HEK293 (cell line): ENCODE measurements around the gene SWI5.

Experiments used
- CTCF ChIA-PET: fragments of 350-600 bp; formaldehyde crosslinking; extraction: SDS; loops from one replicate; lab custom pipeline; 2021; ENCODE audit warnings: antibody characterized with exemption; lab: Yijun Ruan, JAX
- POLR2A ChIA-PET: fragments of 300-600 bp; formaldehyde crosslinking; extraction: SDS; loops from one replicate; lab custom pipeline; 2020; ENCODE audit warnings: antibody characterized with exemption, inconsistent platforms; lab: Yijun Ruan, JAX
- H3K27ac ChIP-seq: fragments of 200-500 bp; sonication (Bioruptor generic); 2 replicates; pipeline ENCODE4 v1.5.1; 2014; ENCODE audit warnings: low read depth, low read length, control low read depth, inconsistent platforms; ENCODE audit errors: extremely low read depth
- H3K36me3 ChIP-seq, 2 experiments: fragments of 200-500 bp in 1 of 2; sonication (Bioruptor generic) in 1 of 2; 1 replicate in 1 of 2; 2 replicates in 1 of 2; pipeline ENCODE4 v1.5.1; 2014 to 2017; ENCODE audit warnings: inconsistent platforms in 2 of 2, low read length in 2 of 2; ENCODE audit not compliant: control insufficient read depth in 2 of 2, insufficient read depth in 1 of 2
- H3K4me1 ChIP-seq: fragments of 200-500 bp; sonication (Bioruptor generic); 2 replicates; pipeline ENCODE4 v1.5.1; 2014; ENCODE audit warnings: mild to moderate bottlenecking, low read length, inconsistent platforms; ENCODE audit not compliant: control insufficient read depth, insufficient read depth
- H3K4me3 ChIP-seq: 2 replicates; pipeline ENCODE4 v1.5.1; 2011; ENCODE audit warnings: low read depth, mild to moderate bottlenecking, control low read depth, low read length, moderate library complexity
- H3K9me3 ChIP-seq: fragments of 200-500 bp; sonication (Bioruptor generic); 2 replicates; pipeline ENCODE4 v1.5.1; 2014; ENCODE audit warnings: low read depth, low read length, inconsistent platforms; ENCODE audit not compliant: control insufficient read depth, insufficient read depth
- ELK4 ChIP-seq: IDR thresholded peaks from 2 replicates; pipeline ENCODE4 v1.6.1; 2011; ENCODE audit warnings: mild to moderate bottlenecking, low read depth, low read length, borderline replicate concordance
- RBAK ChIP-seq: fragments of 450-650 bp; formaldehyde crosslinking; IDR thresholded peaks from 2 replicates; pipeline ENCODE4 v1.5.1; 2016; ENCODE audit warnings: missing biosample characterization, missing genetic modification characterization
- YY1 ChIP-seq: fragments of 450-650 bp; formaldehyde crosslinking; IDR thresholded peaks from 2 replicates; pipeline ENCODE4 v1.5.1; 2018; ENCODE audit warnings: missing biosample characterization, missing genetic modification characterization
- ZBTB1 ChIP-seq: fragments of 450-650 bp; formaldehyde crosslinking; IDR thresholded peaks from 2 replicates; pipeline ENCODE4 v1.5.1; 2016; ENCODE audit warnings: missing biosample characterization, missing genetic modification characterization
- ZBTB44 ChIP-seq: fragments of 450-650 bp; IDR thresholded peaks from 2 replicates; pipeline ENCODE4 v1.5.1; 2018; ENCODE audit warnings: missing biosample characterization, mild to moderate bottlenecking, missing genetic modification characterization
- ZBTB7A ChIP-seq: fragments of 450-650 bp; formaldehyde crosslinking; IDR thresholded peaks from 2 replicates; pipeline ENCODE4 v1.5.1; 2016; ENCODE audit warnings: low read depth, missing biosample characterization, missing genetic modification characterization
- ZNF121 ChIP-seq: fragments of 450-650 bp; formaldehyde crosslinking; IDR thresholded peaks from 2 replicates; pipeline ENCODE4 v1.5.1; 2016; ENCODE audit warnings: missing biosample characterization, missing genetic modification characterization
- ZNF155 ChIP-seq: fragments of 450-650 bp; formaldehyde crosslinking; IDR thresholded peaks from 2 replicates; pipeline ENCODE4 v1.5.1; 2016; ENCODE audit warnings: missing biosample characterization, missing genetic modification characterization
- ZNF169 ChIP-seq: fragments of 450-650 bp; formaldehyde crosslinking; IDR thresholded peaks from 2 replicates; pipeline ENCODE4 v1.5.1; 2016; ENCODE audit warnings: missing biosample characterization, missing genetic modification characterization
- ZNF184 ChIP-seq: fragments of 450-650 bp; IDR thresholded peaks from 2 replicates; pipeline ENCODE4 v1.5.1; 2018; ENCODE audit warnings: missing biosample characterization, mild to moderate bottlenecking, missing genetic modification characterization
- ZNF2 ChIP-seq: fragments of 450-650 bp; formaldehyde crosslinking; IDR thresholded peaks from 2 replicates; pipeline ENCODE4 v1.5.1; 2016; ENCODE audit warnings: missing biosample characterization, missing genetic modification characterization
- ZNF221 ChIP-seq: fragments of 450-650 bp; formaldehyde crosslinking; IDR thresholded peaks from 2 replicates; pipeline ENCODE4 v1.5.1; 2017; ENCODE audit warnings: missing biosample characterization, missing genetic modification characterization, borderline replicate concordance
- ZNF274 ChIP-seq, 2 experiments: fragments of 200-500 bp in 1 of 2; fragments of 450-650 bp in 1 of 2; sonication (Bioruptor generic) in 1 of 2; formaldehyde crosslinking in 1 of 2; IDR thresholded peaks; 2 replicates each; pipeline versions ENCODE4 v1.5.1 to v1.6.1; 2014 to 2016; ENCODE audit warnings: borderline replicate concordance in 1 of 2, inconsistent platforms in 1 of 2, low read length in 1 of 2, missing biosample characterization in 1 of 2, missing genetic modification characterization in 1 of 2
- ZNF350 ChIP-seq: fragments of 450-650 bp; formaldehyde crosslinking; IDR thresholded peaks from 2 replicates; pipeline ENCODE4 v1.5.0; 2017; ENCODE audit warnings: missing biosample characterization, mild to moderate bottlenecking, missing genetic modification characterization
- ZNF362 ChIP-seq: fragments of 450-650 bp; formaldehyde crosslinking; IDR thresholded peaks from 2 replicates; pipeline ENCODE4 v1.5.1; 2016; ENCODE audit warnings: missing biosample characterization, missing genetic modification characterization
- ZNF404 ChIP-seq: fragments of 450-650 bp; formaldehyde crosslinking; IDR thresholded peaks from 2 replicates; pipeline ENCODE4 v1.5.1; 2017; ENCODE audit warnings: missing biosample characterization, missing genetic modification characterization
- ZNF473 ChIP-seq: fragments of 450-650 bp; formaldehyde crosslinking; IDR thresholded peaks from 2 replicates; pipeline ENCODE4 v1.5.1; 2017; ENCODE audit warnings: missing biosample characterization, missing genetic modification characterization
- ZNF529 ChIP-seq: fragments of 450-650 bp; formaldehyde crosslinking; IDR thresholded peaks from 2 replicates; pipeline ENCODE4 v1.5.1; 2017; ENCODE audit warnings: missing genetic modification characterization, missing biosample characterization; ENCODE audit not compliant: insufficient replicate concordance
- ZNF561 ChIP-seq: fragments of 450-650 bp; IDR thresholded peaks from 2 replicates; pipeline ENCODE4 v1.5.1; 2018; ENCODE audit warnings: missing biosample characterization, missing genetic modification characterization, borderline replicate concordance
- ZNF664 ChIP-seq: fragments of 450-650 bp; formaldehyde crosslinking; IDR thresholded peaks from 2 replicates; pipeline ENCODE4 v1.5.1; 2016; ENCODE audit warnings: missing biosample characterization, missing genetic modification characterization
- ZNF677 ChIP-seq: fragments of 450-650 bp; IDR thresholded peaks from 2 replicates; pipeline ENCODE4 v1.5.0; 2018; ENCODE audit warnings: missing biosample characterization, mild to moderate bottlenecking, missing genetic modification characterization, moderate library complexity
- ZNF701 ChIP-seq: fragments of 450-650 bp; formaldehyde crosslinking; IDR thresholded peaks from 2 replicates; pipeline ENCODE4 v1.5.1; 2016; ENCODE audit warnings: missing biosample characterization, missing genetic modification characterization
- ZNF768 ChIP-seq: fragments of 450-650 bp; formaldehyde crosslinking; IDR thresholded peaks from 2 replicates; pipeline ENCODE4 v1.5.1; 2018; ENCODE audit warnings: missing biosample characterization, mild to moderate bottlenecking, missing genetic modification characterization
- ZNF776 ChIP-seq: fragments of 450-650 bp; formaldehyde crosslinking; IDR thresholded peaks from 2 replicates; pipeline ENCODE4 v1.5.0; 2017; ENCODE audit warnings: missing biosample characterization, missing genetic modification characterization, borderline replicate concordance
- ZNF792 ChIP-seq: fragments of 450-650 bp; formaldehyde crosslinking; IDR thresholded peaks from 2 replicates; pipeline ENCODE4 v1.5.1; 2016; ENCODE audit warnings: missing biosample characterization, missing genetic modification characterization
- ZXDB ChIP-seq: fragments of 450-650 bp; formaldehyde crosslinking; IDR thresholded peaks from 2 replicates; pipeline ENCODE4 v1.5.1; 2016; ENCODE audit warnings: missing biosample characterization, missing genetic modification characterization

Gene SWI5

GRCh38 chr9:128253140-128253990, 22.7 kb upstream of the SWI5 start (continued):
- TF ChIP-seq ZNF664 (tag by site-specific recombination) (no peak), ZNF776 (no peak), ZNF529 (tag by site-specific recombination) (no peak)
- TF ChIP-seq, all 188 proteins: peak for 0

GRCh38 chr9:128253991-128254346, 22.1 kb upstream of the SWI5 start:
- POLR2A ChIA-PET = interaction anchor here (0.7 kb wide), 1 partner anchor 54 kb away, joined by 3 read pairs; no protein-coding TSS in a partner anchor

GRCh38 chr9:128254362-128254761, 21.7 kb upstream of the SWI5 start:
- no peak overlapping the region for H3K4me3 ChIP-seq
- peaks cover 0 to 47% of the 10 kb centered on the region in 2 experiments; a peak in 1 of 3 replicates for H3K36me3 ChIP-seq
- TF ChIP-seq ZNF184 (tag by site-specific recombination) (no peak), ZNF121 (tag by site-specific recombination) (no peak), ZBTB1 (no peak), ZNF677 (tag by site-specific recombination) (no peak), YY1 (tag by site-specific recombination) (no peak), ZNF561 (tag by site-specific recombination) (no peak), ZXDB (tag by site-specific recombination) (no peak), ZNF2 (tag by site-specific recombination) (no peak)
- H3K27ac ChIP-seq = no peak overlapping the region
- no peaks in the 10 kb centered on the region for H3K9me3 ChIP-seq
- no peaks in the 10 kb centered on the region for H3K4me1 ChIP-seq
- ChIA-PET CTCF (interaction anchor here (1.1 to 2.1 kb wide), 14 partner anchors 11 to 187 kb away, joined by 3 to 12 read pairs (median 6); partner anchors contain the start of genes GOLGA2, NAIF1 and SWI5), POLR2A (interaction anchor here (0.7 kb wide), 1 partner anchor 54 kb away, joined by 3 read pairs; no protein-coding TSS in a partner anchor)

More at GRCh38 chr9:128253991-128254346, 22.1 kb upstream of the SWI5 start:
- Histone ChIP-seq H3K4me1 (no peaks in the 10 kb centered on the region), H3K9me3 (no peaks in the 10 kb centered on the region), H3K4me3 (no peak overlapping the region), H3K36me3 (peaks cover 0 to 43% of the 10 kb centered on the region in 2 experiments; a peak in 1 of 3 replicates), H3K27ac (no peak overlapping the region)
- CTCF ChIA-PET = interaction anchor here (0.5 to 2.1 kb wide), 9 partner anchors 11 to 187 kb away, joined by 3 to 9 read pairs (median 6); partner anchors contain the start of gene NAIF1
- TF ChIP-seq ZNF768 (tag by site-specific recombination) (no peak), ZNF169 (no peak), ZNF274 (IDR thresholded peaks at IDR 0.05; ENCODE audit: low read length) (no peak), ZNF274 (tag by site-specific recombination; IDR thresholded peaks at IDR 0.05; ENCODE audit: borderline replicate concordance) (no peak), RBAK (tag by site-specific recombination) (no peak), ZNF155 (tag by site-specific recombination) (no peak), ZNF221 (no peak), ZNF701 (tag by site-specific recombination) (no peak), ZNF792 (tag by site-specific recombination) (no peak), ZNF473 (tag by site-specific recombination) (no peak), ZNF350 (tag by site-specific recombination) (no peak), ZBTB44 (tag by site-specific recombination) (no peak), ZBTB7A (tag by site-specific recombination) (no peak), ELK4 (no peak), ZNF404 (no peak), ZNF362 (tag by site-specific recombination) (no peak)
